Central memory CD4-positive, alpha-beta T cell (primary cell): Measurements from ENCODE around the gene NSUN3.
A peak's percentile ranks its signal among the peaks of the same experiment; 100 is the strongest.
"Not testable (repeated sequence)": the region's sequence is repeated elsewhere in the genome, so short reads cannot be mapped to it uniquely, and the experiment has no call there.

Experiments
- DNase-seq: peaks from one replicate; pipeline ENCODE4 v3.0.0; 2022

The NSUN3 gene

GRCh38 chr3:94069194-94069813 lies 6.4 kb downstream of the NSUN3 start:
- DNase-seq = peak; percentile 15

GRCh38 chr3:94070341-94070911 lies 7.6 kb downstream of the NSUN3 start:
- no peak for DNase-seq

DNA sequence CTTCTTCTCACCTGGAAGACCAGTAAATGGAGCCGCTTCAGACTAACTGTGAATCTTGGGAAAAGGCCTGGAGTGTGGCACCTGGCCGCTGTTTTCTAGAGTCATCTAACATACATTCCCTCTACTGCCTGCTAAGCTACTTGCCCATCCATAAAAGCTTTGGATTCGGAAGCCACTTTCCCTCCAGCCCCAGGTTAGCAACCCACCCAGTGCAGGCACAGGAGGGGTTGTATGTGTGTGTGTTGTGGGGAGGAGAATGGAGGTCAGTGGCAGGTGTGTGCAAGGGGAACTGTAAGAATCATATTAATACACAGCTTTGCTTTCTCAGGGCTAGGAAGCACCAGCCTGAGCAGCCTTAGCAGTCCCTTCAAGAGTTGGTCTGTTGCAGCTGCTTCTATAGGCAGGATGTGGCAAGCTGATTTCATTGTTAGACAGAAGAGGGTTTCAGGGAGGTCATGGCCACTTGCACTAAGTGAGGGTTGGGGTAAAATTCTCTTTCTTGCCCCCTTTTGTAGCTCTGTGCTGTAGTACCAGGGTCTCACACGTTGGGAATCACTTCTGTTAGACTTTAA lies 8.9 kb downstream of the NSUN3 start:
- DNase-seq = no peak

GRCh38 chr3:94076055-94076454 lies 13.2 kb downstream of the NSUN3 start:
- DNase-seq = no peak

GRCh38 chr3:94080552-94080951 lies 17.7 kb downstream of the NSUN3 start:
- DNase-seq = not testable (repeated sequence)

DNA sequence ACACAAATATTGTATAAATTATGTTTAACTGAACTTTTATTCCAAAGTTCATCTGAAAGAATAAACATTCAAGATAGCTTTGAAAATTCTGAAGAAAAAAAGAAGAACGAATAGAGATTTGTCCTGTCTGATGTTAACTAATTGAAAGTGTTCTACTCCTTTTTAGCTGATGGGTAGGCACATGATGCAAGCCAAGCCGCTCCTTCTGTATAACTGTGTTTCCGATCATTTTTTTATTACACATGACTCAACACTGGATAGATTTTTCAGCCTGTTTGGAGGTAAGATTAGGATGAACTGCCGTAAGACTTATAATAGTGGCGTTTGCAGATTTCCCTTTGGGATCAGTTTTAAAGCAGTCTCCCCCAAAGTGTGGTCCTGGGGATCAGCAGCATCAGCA lies 19.0 kb downstream of the NSUN3 start:
- no peak for DNase-seq

DNA sequence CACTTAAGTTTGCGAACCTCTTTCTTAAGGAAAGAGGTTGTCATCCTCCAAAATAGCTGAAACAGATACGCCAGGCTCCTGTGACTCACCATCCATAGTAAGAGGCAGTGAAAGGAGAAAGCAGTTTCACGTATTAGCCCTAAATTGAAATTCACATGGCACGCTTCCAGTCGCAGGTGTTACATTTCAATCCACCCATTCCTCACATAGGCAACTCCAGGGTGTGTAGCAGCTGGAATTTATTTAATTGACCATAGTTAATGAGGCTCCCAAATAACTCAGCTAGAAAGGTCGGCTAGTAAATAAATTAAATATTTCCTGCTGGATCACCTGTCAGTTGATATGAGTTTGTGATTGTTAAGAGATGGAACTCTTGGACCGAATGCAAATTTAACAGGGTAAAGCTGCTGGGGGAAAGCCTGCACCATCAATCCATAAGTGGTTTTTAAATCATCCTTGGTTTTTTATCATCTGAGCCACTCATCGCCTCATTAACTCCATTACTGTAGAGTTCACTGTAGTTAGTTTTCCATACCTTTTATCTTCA lies 19.6 kb downstream of the NSUN3 start:
- no peak for DNase-seq

DNA sequence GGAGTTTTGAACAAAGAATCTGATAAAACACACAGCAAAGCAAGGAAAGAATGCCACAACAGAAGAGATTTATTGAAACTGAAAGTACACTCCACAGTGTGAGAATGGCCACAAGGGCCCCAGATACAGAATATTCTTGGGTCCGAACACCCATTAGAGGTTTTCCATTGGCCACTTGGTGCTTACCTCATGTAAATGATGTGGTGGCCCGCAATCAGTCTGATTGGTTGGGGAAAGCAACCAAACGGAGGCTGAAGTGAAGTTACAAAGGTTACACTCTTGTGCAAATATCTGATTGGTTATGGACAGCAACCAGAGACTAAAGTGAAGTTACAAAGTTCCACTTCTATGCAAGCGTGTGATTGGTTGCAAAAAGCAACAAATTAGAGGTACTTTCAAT lies 20.4 kb downstream of the NSUN3 start:
- no peak for DNase-seq

GRCh38 chr3:94089126-94089525 lies 26.3 kb downstream of the NSUN3 start:
- DNase-seq = no peak

DNA sequence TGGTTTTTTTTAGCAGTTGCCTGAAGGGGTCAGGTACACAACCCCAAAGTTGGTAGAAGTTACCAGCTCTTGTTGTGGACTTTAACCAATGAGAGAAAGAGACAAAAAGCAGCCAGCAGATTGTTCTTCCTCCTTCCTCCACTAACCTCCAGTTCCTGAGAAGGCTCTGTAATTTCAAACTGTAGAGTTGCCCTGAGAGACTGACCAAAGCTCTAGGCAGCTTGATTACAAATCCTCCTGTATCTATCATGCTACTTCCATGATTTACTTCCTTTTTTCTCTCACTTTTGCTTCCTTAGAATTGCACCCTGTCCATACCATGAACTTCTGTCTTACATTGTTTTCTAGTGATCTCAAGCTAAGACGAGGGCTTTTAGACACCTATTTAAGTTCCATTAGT lies 29.2 kb downstream of the NSUN3 start:
- DNase-seq = no peak

- DNase-seq = no peak
Measured at GRCh38 chr3:94093151-94093550, 30.3 kb downstream of the NSUN3 start.

DNA sequence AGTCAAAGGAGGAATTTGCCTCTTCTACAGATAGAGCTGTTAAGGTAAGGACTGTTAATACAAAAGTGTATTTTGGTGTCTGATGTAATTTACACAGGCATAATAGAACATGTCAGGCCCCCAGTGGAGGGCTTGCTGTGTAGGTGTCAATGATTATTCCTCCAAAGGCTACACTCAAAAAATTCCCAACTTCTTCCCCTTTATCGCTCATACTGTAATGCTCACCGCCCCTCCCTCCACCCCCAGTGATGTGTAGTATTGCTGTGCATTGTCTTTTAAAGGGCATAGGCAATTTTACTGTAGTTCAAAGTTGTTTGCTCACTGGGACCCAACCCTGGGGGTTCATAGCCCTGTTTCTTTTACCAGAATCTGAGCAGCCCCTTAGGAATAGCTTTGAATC lies 32.2 kb downstream of the NSUN3 start:
- DNase-seq = no peak

DNA sequence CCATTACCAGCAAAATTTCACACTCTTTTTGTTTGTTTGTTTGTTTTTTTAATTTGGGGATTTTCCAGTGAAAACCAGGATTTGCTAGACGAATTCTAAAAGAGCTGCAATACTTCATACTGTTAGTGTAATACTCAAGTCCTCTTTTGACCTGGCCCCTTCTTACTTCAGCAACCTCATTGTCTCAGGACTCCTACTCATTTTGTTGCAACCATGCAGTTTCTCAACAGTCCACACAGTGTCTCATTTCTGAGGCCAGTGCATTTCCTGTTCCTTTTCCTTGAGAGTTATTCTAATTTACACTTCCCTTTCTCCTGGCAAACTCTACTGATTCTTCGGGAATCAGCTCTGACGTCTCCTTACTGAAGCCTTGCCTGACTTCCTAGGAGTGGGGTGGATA lies 35.6 kb downstream of the NSUN3 start:
- no peak for DNase-seq

GRCh38 chr3:94099311-94099710 lies 36.5 kb downstream of the NSUN3 start:
- DNase-seq = no peak

- no peak for DNase-seq
Measured at GRCh38 chr3:94101860-94102259, 39.0 kb downstream of the NSUN3 start.

GRCh38 chr3:94106268-94106667 lies 43.4 kb downstream of the NSUN3 start:
- no peak for DNase-seq

DNA sequence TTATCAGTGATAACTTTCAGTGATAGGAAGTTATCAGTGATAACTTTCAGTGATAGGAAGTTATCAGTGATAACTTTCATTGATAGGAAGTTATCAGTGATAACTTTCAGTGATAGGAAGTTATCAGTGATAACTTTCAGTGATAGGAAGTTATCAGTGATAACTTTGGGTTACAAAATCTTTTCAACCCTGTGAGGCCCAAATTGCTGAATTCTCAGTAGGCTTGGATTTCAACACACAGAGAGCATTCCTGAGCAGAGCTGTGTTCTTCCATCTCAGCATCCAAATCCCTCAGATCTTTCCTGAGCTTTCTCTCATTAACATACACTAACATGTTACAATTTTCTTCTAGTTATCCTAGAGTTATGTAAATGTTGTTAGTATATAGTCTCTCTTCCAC lies 47.4 kb downstream of the NSUN3 start:
- DNase-seq = not testable (repeated sequence)

- no peak for DNase-seq
Measured at GRCh38 chr3:94110854-94111253, 48.0 kb downstream of the NSUN3 start.

GRCh38 chr3:94114666-94115065 lies 51.8 kb downstream of the NSUN3 start:
- DNase-seq = no peak

GRCh38 chr3:94115482-94115881 lies 52.6 kb downstream of the NSUN3 start:
- DNase-seq = no peak

DNA sequence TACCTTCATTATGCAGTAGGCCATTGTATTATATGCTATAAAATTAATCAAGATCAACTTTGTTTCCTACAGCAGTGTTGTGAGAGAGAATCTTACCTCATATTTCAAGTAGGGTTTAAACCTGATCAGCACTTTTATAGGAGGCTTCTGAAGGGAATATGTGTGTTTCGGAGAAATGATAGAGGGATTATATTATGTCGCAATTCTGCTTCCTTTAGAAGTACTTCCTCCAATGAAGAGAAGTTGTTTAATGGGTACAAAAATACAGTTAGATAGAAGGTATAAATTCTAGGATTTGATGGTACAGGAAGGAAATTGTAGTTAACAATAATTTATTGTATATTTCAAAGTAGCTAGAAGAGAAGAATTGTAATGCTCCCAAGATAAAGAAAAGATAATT lies 54.9 kb downstream of the NSUN3 start:
- no peak for DNase-seq

GRCh38 chr3:94118390-94118789 lies 55.5 kb downstream of the NSUN3 start:
- DNase-seq = no peak

DNA sequence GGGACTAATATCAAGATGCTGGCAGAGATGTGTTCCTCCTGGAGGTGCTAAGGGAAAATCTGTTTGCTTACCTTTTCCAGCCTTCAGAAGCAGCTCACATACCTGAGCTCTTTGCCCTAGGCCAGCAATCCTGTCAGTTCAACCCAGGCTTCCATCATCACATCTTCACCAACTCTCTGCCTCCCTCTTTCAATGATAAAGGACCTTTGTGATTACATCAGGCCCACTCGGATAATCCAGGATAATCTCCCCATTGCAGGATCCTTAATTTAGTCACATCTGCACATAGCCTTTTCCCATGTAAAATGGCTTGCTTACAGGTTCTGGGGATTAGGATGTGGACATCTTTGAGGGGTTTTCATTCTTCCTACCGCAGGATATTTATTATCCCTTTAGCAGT lies 58.3 kb downstream of the NSUN3 start:
- no peak for DNase-seq

DNA sequence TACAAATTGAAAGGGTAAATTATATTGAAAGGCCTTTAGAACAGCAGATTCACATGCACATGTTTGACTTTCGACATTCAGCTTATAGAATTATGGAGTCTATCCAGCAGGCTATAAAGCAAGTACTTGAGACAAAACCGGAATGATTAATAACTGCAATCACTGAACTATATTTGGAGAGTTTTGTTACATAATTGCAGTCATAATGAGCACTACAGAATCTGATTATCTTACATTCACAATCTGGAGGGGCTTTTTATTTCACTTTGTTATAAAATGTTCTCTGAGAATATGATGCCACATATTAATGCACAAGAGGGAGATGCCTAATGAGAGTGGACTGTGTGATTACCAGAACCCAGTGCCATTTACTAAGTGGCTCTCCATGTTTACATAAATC lies 64.3 kb downstream of the NSUN3 start:
- no peak for DNase-seq

GRCh38 chr3:94130690-94131089 lies 67.8 kb downstream of the NSUN3 start:
- no peak for DNase-seq
